Neutrophil (primary cell): ENCODE data around the gene ZBTB17.

Source experiments
- H3K27ac ChIP-seq: fragments of 200-600 bp; sonication (generic); 2 replicates; pipeline ENCODE4 v1.5.1; 2016; ENCODE audit warnings: mild to moderate bottlenecking, moderate library complexity
- H3K27me3 ChIP-seq: fragments of 200-600 bp; sonication (generic); 2 replicates; pipeline ENCODE4 v1.6.0; 2016; ENCODE audit warnings: mild to moderate bottlenecking
- H3K36me3 ChIP-seq: fragments of 200-600 bp; sonication (generic); 2 replicates; pipeline ENCODE4 v1.5.1; 2017
- H3K4me1 ChIP-seq, 2 experiments: fragments of 200-600 bp in 1 of 2; sonication (generic) in 1 of 2; 1 replicate in 1 of 2; 2 replicates in 1 of 2; pipeline versions ENCODE4 v1.5.1 to v1.6.1; 2013 to 2016; ENCODE audit warnings: low read depth in 1 of 2, low read length in 1 of 2, mild to moderate bottlenecking in 1 of 2, moderate library complexity in 1 of 2; ENCODE audit not compliant: control insufficient read depth in 1 of 2, insufficient read depth in 1 of 2
- H3K4me3 ChIP-seq, 2 experiments: fragments of 200-600 bp in 1 of 2; sonication (generic) in 1 of 2; 1 replicate in 1 of 2; 2 replicates in 1 of 2; pipeline ENCODE4 v1.5.1; 2013 to 2016; ENCODE audit warnings: low read depth in 1 of 2, low read length in 1 of 2, mild to moderate bottlenecking in 1 of 2, moderate library complexity in 1 of 2
- H3K9me3 ChIP-seq: fragments of 200-600 bp; sonication (generic); 2 replicates; pipeline ENCODE4 v1.5.1; 2016
- TF ChIP-seq, protein P1 (sequence below): fragments of 200-600 bp; sonication (generic); IDR thresholded peaks from 2 replicates; pipeline ENCODE4 v1.5.1; 2016; ENCODE audit warnings: antibody characterized with exemption

Gene ZBTB17

DNA sequence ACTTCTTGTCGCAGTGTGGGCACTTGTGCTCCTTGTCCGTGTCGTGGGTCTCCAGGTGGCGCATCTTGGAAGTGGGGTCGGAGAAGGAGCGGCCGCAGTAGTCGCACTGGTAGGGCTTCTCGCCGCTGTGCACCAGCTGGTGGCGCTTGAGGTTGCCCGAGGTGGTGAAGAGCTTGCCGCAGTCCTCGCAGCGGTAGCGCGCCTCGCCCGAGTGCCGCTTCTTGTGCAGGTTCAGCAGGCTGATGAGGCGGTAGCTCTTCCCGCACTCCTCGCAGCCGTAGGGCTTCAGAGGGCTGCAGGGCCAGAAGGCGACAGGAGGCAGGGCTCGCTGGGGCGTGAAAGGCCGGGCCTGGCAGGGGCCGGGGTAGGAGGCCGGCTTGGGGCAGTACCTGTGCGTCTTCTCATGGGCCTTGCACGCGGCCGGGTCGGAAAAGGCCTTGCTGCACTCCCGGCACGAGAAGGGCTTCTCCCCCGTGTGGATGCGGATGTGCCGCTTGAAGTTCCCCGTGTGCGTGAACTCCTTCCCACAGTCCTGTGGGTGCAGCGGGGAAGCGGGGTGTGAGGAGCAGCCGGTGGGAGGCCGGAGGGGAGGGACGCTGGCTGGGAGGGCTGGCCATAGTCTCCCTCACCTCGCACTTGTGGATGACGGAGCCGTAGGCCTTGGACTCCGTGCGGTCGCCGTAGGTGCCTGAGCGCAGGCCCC, 31.4 kb downstream of the ZBTB17 start:
- H3K4me3 ChIP-seq = no peak overlapping the region
- peaks cover 1 to 12% of the 10 kb centered on the region in 2 experiments for H3K4me1 ChIP-seq

GRCh38 chr1:15943992-15944307, 32.0 kb downstream of the ZBTB17 start:
- Histone ChIP-seq H3K9me3 (no peaks in the 10 kb centered on the region), H3K36me3 (peaks cover 96% of the 10 kb centered on the region), H3K27ac (no peak overlapping the region), H3K4me1 (peaks cover 0 to 7% of the 10 kb centered on the region in 2 experiments), H3K4me3 (no peak overlapping the region), H3K27me3 (no peaks in the 10 kb centered on the region)
- TF ChIP-seq, protein P1, sequence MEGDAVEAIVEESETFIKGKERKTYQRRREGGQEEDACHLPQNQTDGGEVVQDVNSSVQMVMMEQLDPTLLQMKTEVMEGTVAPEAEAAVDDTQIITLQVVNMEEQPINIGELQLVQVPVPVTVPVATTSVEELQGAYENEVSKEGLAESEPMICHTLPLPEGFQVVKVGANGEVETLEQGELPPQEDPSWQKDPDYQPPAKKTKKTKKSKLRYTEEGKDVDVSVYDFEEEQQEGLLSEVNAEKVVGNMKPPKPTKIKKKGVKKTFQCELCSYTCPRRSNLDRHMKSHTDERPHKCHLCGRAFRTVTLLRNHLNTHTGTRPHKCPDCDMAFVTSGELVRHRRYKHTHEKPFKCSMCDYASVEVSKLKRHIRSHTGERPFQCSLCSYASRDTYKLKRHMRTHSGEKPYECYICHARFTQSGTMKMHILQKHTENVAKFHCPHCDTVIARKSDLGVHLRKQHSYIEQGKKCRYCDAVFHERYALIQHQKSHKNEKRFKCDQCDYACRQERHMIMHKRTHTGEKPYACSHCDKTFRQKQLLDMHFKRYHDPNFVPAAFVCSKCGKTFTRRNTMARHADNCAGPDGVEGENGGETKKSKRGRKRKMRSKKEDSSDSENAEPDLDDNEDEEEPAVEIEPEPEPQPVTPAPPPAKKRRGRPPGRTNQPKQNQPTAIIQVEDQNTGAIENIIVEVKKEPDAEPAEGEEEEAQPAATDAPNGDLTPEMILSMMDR = no peak

More for the DNA sequence above, 31.4 kb downstream of the ZBTB17 start:
- TF ChIP-seq, protein P1 = no peak
- Histone ChIP-seq H3K27me3 (no peaks in the 10 kb centered on the region), H3K36me3 (peaks cover 91% of the 10 kb centered on the region), H3K9me3 (no peaks in the 10 kb centered on the region), H3K27ac (no peak overlapping the region)

GRCh38 chr1:15943328-15943991, 32.4 kb downstream of the ZBTB17 start:
- Histone ChIP-seq H3K4me3 (no peak overlapping the region), H3K9me3 (no peaks in the 10 kb centered on the region), H3K27me3 (no peaks in the 10 kb centered on the region), H3K27ac (no peak overlapping the region), H3K4me1 (peaks cover 0 to 2% of the 10 kb centered on the region in 2 experiments), H3K36me3 (peaks cover 100% of the 10 kb centered on the region)
- TF ChIP-seq, protein P1 = no peak

DNA sequence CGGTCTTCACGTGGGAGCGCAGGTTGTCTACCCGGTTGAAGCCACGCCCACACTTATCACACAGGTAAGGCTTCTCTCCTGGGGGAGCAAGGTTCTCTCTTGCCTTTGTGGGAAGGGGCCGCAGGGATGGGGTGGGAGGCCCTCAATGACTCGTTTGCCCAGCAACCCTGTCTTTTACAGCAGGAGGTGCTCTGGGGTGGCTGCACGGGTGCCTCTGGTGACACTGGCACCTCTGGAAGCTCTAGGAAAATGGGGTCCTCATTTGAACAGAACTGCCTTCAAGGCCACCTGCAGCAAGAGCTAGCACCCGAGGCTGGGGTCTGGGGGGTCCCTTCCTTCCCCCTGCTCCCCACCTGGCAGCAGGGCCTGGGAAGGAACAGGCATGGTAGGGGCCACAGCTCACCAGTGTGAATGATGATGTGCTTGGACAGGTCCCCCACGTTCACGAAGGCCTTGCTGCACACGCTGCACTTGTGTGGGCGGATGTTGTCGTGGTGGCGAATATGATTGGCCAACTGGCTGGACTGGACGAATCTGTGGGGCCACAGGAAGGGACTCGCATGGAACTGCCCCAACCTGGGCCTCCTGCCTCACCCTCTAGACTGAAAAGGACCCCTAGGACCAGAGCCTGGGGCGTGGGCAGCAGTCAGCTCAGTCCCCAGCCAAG, 33.1 kb downstream of the ZBTB17 start:
- peaks cover 100% of the 10 kb centered on the region for H3K36me3 ChIP-seq
- H3K4me1 ChIP-seq = no peaks in the 10 kb centered on the region
- H3K27me3 ChIP-seq = no peaks in the 10 kb centered on the region
- no peak overlapping the region for H3K4me3 ChIP-seq
- TF ChIP-seq, protein P1 = no peak
- no peaks in the 10 kb centered on the region for H3K9me3 ChIP-seq
- H3K27ac ChIP-seq = no peak overlapping the region

DNA sequence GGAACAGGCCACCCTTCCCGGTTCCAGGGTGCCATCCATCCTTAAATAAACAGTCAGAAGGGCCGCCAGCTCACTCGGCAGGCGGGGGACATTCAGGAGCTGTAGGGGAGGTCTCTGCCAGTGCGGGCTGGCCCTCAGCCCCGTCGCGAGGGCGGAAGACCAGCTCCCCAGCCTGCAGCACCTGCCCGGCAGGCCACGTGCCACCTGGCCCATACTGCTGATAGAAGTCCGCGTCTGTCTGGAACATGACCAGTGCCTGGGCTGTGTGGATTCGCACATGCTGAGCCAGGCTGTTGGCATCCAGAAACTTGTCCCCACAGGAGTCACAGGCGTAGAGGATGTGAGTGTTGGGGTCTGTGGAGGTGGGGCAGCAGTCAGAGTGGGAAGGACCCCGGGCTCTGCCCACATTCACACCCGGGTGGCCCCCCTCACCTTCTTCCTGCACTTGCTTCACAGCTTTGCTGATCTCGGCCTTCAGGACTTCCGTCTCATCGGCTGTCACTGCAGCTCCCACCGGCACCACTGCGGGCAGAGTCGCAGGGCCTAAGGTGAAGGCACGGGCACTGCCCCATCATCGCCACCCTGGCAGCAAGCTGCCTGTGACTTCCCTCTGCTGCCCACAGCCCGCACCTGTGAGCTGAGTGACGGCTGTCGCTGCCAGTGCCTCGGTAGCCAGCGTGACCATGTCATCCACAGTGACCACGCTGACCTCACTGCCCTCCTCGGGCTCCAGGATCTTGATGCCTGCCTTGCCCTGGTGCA, 33.8 kb downstream of the ZBTB17 start:
- TF ChIP-seq, protein P1 = no peak
- Histone ChIP-seq H3K27ac (no peak overlapping the region), H3K36me3 (peaks cover 100% of the 10 kb centered on the region), H3K4me1 (no peaks in the 10 kb centered on the region), H3K27me3 (no peaks in the 10 kb centered on the region), H3K4me3 (no peak overlapping the region), H3K9me3 (no peaks in the 10 kb centered on the region)
